GM23338 (cell line): ENCODE data around the gene MOSMO. TPM values are rescaled to one million over a fixed set of nuclear protein-coding genes. Genes with fewer than 3 reads are reported as not detected.

Experiments used
- ATAC-seq: fragments of 200-7000 bp; cut with Tn5 transposase; 3 replicates; pipeline ENCODE4 v1.9.1; 2020
- DNase-seq: peaks from one replicate; pipeline ENCODE4 v3.0.0-alpha.2; 2015; ENCODE audit warnings: low spot score
- H2AFZ ChIP-seq: fragments of 200-600 bp; sonication (generic); 2 replicates; pipeline ENCODE4 v1.8.0; 2016; ENCODE audit warnings: antibody characterized with exemption, mild to moderate bottlenecking, moderate library complexity
- H3F3A ChIP-seq: fragments of 200-600 bp; sonication (generic); replicated peaks from 2 replicates; pipeline ENCODE4 v1.8.0; 2017; ENCODE audit warnings: antibody characterized with exemption, mixed run types, low read depth
- H3K27ac ChIP-seq: fragments of 200-600 bp; sonication (generic); 2 replicates; pipeline ENCODE4 v1.6.1; 2016; ENCODE audit warnings: low read depth
- H3K27me3 ChIP-seq: fragments of 200-600 bp; sonication (generic); 2 replicates; pipeline ENCODE4 v1.8.0; 2016; ENCODE audit warnings: mild to moderate bottlenecking, mixed run types, moderate library complexity; ENCODE audit not compliant: insufficient read depth
- H3K36me3 ChIP-seq: fragments of 200-600 bp; sonication (generic); 2 replicates; pipeline ENCODE4 v1.8.0; 2016; ENCODE audit warnings: mild to moderate bottlenecking; ENCODE audit not compliant: insufficient read depth
- H3K4me1 ChIP-seq: fragments of 200-600 bp; sonication (generic); 2 replicates; pipeline ENCODE4 v1.8.0; 2016; ENCODE audit warnings: mild to moderate bottlenecking, moderate library complexity; ENCODE audit not compliant: insufficient read depth
- H3K4me2 ChIP-seq: fragments of 200-600 bp; sonication (generic); 2 replicates; pipeline ENCODE4 v1.7.1; 2017; ENCODE audit warnings: mixed run types
- H3K4me3 ChIP-seq: fragments of 200-600 bp; sonication (generic); 2 replicates; pipeline ENCODE4 v1.6.1; 2016; ENCODE audit warnings: mixed run types
- H3K79me2 ChIP-seq: fragments of 200-600 bp; sonication (generic); replicated peaks from 2 replicates; pipeline ENCODE4 v1.8.0; 2017; ENCODE audit warnings: mild to moderate bottlenecking; ENCODE audit not compliant: insufficient read depth
- H3K9me2 ChIP-seq: fragments of 200-600 bp; sonication (generic); 2 replicates; pipeline ENCODE4 v1.8.0; 2017; ENCODE audit not compliant: insufficient read depth
- H4K20me1 ChIP-seq: fragments of 200-600 bp; sonication (generic); replicated peaks from 2 replicates; pipeline ENCODE4 v1.8.0; 2017; ENCODE audit warnings: mild to moderate bottlenecking; ENCODE audit not compliant: insufficient read depth
- H3K27ac Mint-ChIP-seq: 2 replicates; pipeline ENCODE4 v1.8.0; 2020; ENCODE audit warnings: inconsistent platforms, mild to moderate bottlenecking, moderate library complexity, mixed read lengths
- H3K27me3 Mint-ChIP-seq: 3 replicates; pipeline ENCODE4 v1.8.0; 2022; ENCODE audit warnings: low read depth, mild to moderate bottlenecking, moderate library complexity, mixed read lengths, inconsistent platforms; ENCODE audit not compliant: insufficient read depth, poor library complexity
- H3K36me3 Mint-ChIP-seq: 3 replicates; pipeline ENCODE4 v1.8.0; 2021; ENCODE audit warnings: low read depth, mild to moderate bottlenecking, inconsistent platforms, moderate library complexity, mixed read lengths
- H3K4me1 Mint-ChIP-seq: 3 replicates; pipeline ENCODE4 v1.8.0; 2020; ENCODE audit warnings: mild to moderate bottlenecking, inconsistent platforms, mixed read lengths
- H3K4me3 Mint-ChIP-seq: 3 replicates; pipeline ENCODE4 v1.8.0; 2021; ENCODE audit warnings: moderate library complexity, mild to moderate bottlenecking, inconsistent platforms, mixed read lengths
- H3K9me3 Mint-ChIP-seq: 3 replicates; pipeline ENCODE4 v1.8.0; 2020; ENCODE audit warnings: moderate library complexity, mild to moderate bottlenecking, inconsistent platforms, mixed read lengths
- CREB1 ChIP-seq: fragments of 250-450 bp; sonication (Bioruptor Pico); IDR thresholded peaks from 2 replicates; pipeline ENCODE4 v1.5.0; 2020; ENCODE audit warnings: low read depth, mild to moderate bottlenecking, moderate library complexity
- CTCF ChIP-seq, 2 experiments: fragments of 200-600 bp in 1 of 2; sonication (generic) in 1 of 2; conservative IDR thresholded peaks; 2 replicates each; pipeline versions ENCODE4 v1.5.1 to v1.6.1; 2016 to 2017; ENCODE audit warnings: antibody characterized with exemption in 2 of 2, low read depth in 2 of 2, mild to moderate bottlenecking in 2 of 2, moderate library complexity in 1 of 2
- EZH2 ChIP-seq: fragments of 200-600 bp; sonication (generic); IDR thresholded peaks from one replicate; pipeline ENCODE4 v1.8.0; 2017; ENCODE audit warnings: antibody characterized with exemption, mild to moderate bottlenecking, low read depth; ENCODE audit not compliant: unreplicated experiment
- EZH2phosphoT487 ChIP-seq: fragments of 200-600 bp; sonication (generic); IDR thresholded peaks from one replicate; pipeline ENCODE4 v1.8.1; 2018; ENCODE audit warnings: antibody characterized with exemption; ENCODE audit not compliant: unreplicated experiment
- JUNB ChIP-seq: IDR thresholded peaks from one replicate; pipeline ENCODE4 v1.6.1; 2016; ENCODE audit warnings: antibody characterized with exemption; ENCODE audit not compliant: unreplicated experiment
- NANOG ChIP-seq: IDR thresholded peaks from 2 replicates; pipeline ENCODE4 v1.6.1; 2016; ENCODE audit warnings: antibody characterized with exemption, borderline replicate concordance
- POLR2AphosphoS5 ChIP-seq: IDR thresholded peaks from 2 replicates; pipeline ENCODE4 v1.6.1; 2016; ENCODE audit warnings: antibody characterized with exemption, low read depth
- REST ChIP-seq: IDR thresholded peaks from one replicate; pipeline ENCODE4 v1.6.1; 2018; ENCODE audit warnings: antibody characterized with exemption; ENCODE audit not compliant: unreplicated experiment
- STAT1 ChIP-seq: IDR thresholded peaks from one replicate; pipeline ENCODE4 v1.6.1; 2016; ENCODE audit warnings: antibody characterized with exemption; ENCODE audit not compliant: unreplicated experiment
- ZNF114 ChIP-seq: fragments of 250-450 bp; sonication (Bioruptor Pico); IDR thresholded peaks from 2 replicates; pipeline ENCODE4 v1.5.0; 2020; ENCODE audit warnings: mild to moderate bottlenecking, moderate library complexity
- ZNF331 ChIP-seq: fragments of 250-450 bp; sonication (Bioruptor Pico); IDR thresholded peaks from 2 replicates; pipeline ENCODE4 v1.5.0; 2020; ENCODE audit warnings: low read depth, mild to moderate bottlenecking, moderate library complexity
- ZNF462 ChIP-seq: fragments of 250-450 bp; sonication (Bioruptor Pico); IDR thresholded peaks from 2 replicates; pipeline ENCODE4 v1.5.0; 2020; ENCODE audit warnings: mild to moderate bottlenecking, moderate library complexity
- polyA plus RNA-seq: library from polyadenylated mRNA; unstranded; fragments of >200 nt; fragmentation: Nextera tagmentation; extraction: Ambion mirVana; gene quantifications from 2 replicates; pipeline ENCODE4 v1.2.1, GENCODE V29; 2016
- total RNA-seq: library from RNA; depleted of rRNA; stranded (reverse); fragments of >200 nt; shearing (Covaris generic); gene quantifications from 2 replicates; pipeline ENCODE4 v1.2.3, GENCODE V29; 2014
- TF ChIP-seq, protein P1 (sequence below): IDR thresholded peaks from 2 replicates; pipeline ENCODE4 v1.6.1; 2016; ENCODE audit warnings: antibody characterized with exemption

Gene MOSMO
- total and polyA plus RNA-seq, 2 experiments from 2014 or later: 8.7 to 19.2 TPM

DNA sequence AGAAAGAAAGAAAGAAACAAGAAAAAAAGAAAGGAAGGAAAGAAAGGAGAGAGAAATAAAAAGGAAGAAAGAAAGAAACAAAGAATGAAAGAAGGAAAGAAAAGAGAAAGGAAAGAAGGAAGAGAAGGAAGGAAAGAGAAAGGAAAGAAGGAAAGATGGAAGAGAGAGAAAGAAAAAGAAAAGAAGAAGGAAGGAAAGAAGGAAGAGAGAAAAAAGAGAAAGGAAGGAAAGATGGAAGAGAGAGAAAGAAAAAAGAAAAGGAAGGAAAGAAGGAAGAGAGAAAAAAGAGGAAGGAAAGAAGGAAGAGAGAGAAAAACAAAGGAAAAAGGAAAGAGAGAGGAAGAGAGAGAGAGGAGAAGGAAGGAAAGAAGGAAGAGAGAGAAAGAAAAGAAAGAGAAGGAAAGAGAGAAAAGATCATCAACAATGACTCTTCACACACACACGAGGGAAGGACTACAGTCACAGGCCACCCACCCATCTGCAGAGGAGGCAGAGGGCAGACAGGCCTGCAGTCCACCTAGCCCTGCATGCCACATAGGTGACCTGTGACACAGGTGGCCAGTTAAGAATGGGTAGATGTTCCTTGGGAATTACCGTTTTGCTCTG lies 108.3 kb downstream of the MOSMO start:
- no peaks in the 10 kb centered on the region for H3K9me2 ChIP-seq

More for the DNA sequence above, 108.3 kb downstream of the MOSMO start:
- Histone ChIP-seq H4K20me1 (no peaks in the 10 kb centered on the region), H3K79me2 (no peaks in the 10 kb centered on the region), H3F3A (no peaks in the 10 kb centered on the region), H3K4me3 (no peak overlapping the region), H3K4me1 (no peaks in the 10 kb centered on the region), H3K4me2 (no peak overlapping the region), H3K27me3 (no peaks in the 10 kb centered on the region), H2AFZ (no peak overlapping the region), H3K27ac (no peak overlapping the region), H3K36me3 (no peaks in the 10 kb centered on the region)
- no peak for ATAC-seq
- TF ChIP-seq ZNF114 (CRISPR knock-in tag) (no peak), REST (no peak), EZH2 (no peak), ZNF331 (CRISPR knock-in tag) (no peak), ZNF462 (CRISPR knock-in tag) (no peak), POLR2AphosphoS5 (no peak), STAT1 (no peak), JUNB (no peak), CREB1 (CRISPR knock-in tag) (no peak), NANOG (no peak), EZH2phosphoT487 (no peak), CTCF (conservative IDR thresholded peaks at IDR 0.05; ENCODE audit: low read depth in 2 of 2) (no peak)
- TF ChIP-seq, protein P1, sequence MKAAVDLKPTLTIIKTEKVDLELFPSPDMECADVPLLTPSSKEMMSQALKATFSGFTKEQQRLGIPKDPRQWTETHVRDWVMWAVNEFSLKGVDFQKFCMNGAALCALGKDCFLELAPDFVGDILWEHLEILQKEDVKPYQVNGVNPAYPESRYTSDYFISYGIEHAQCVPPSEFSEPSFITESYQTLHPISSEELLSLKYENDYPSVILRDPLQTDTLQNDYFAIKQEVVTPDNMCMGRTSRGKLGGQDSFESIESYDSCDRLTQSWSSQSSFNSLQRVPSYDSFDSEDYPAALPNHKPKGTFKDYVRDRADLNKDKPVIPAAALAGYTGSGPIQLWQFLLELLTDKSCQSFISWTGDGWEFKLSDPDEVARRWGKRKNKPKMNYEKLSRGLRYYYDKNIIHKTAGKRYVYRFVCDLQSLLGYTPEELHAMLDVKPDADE: no peak
- H3K27ac Mint-ChIP-seq: no peak overlapping the region
- H3K27me3 Mint-ChIP-seq: peaks cover 3% of the 10 kb centered on the region
- no peaks in the 10 kb centered on the region; the same call in 2 of the 3 replicates for H3K36me3 Mint-ChIP-seq
- DNase-seq: no peak
- H3K4me1 Mint-ChIP-seq: no peaks in the 10 kb centered on the region
- H3K4me3 Mint-ChIP-seq: no peak overlapping the region
- H3K9me3 Mint-ChIP-seq: no peaks in the 10 kb centered on the region
